B cell (primary cell): ENCODE results near the gene SUSD3. TPM values are rescaled to one million over a fixed set of nuclear protein-coding genes. Genes with fewer than 3 reads are reported as not detected.

Source experiments
- ATAC-seq: fragments of 200-7000 bp; cut with Tn5 transposase; one replicate; pipeline ENCODE4 v1.10.0; 2021; ENCODE audit warnings: low read depth, mild to moderate bottlenecking, moderate number of reproducible peaks, moderate library complexity
- CTCF ChIA-PET: fragments of 350-600 bp; sonication (Branson Sonifier 250); formaldehyde crosslinking; loops from one replicate; lab custom pipeline; 2021; ENCODE audit warnings: antibody characterized with exemption, inconsistent platforms; lab: Charles Lee
- POLR2A ChIA-PET: fragments of 350-600 bp; sonication (Branson Sonifier 250); formaldehyde crosslinking; loops from one replicate; lab custom pipeline; 2021; ENCODE audit warnings: antibody characterized with exemption; lab: Charles Lee
- DNase-seq: peaks from one replicate; pipeline ENCODE4 v3.0.0; 2013
- H2AFZ ChIP-seq: 2 replicates; pipeline ENCODE4 v1.6.1; 2012; ENCODE audit warnings: mild to moderate bottlenecking, low read depth, low read length; ENCODE audit not compliant: insufficient read depth, poor library complexity, severe bottlenecking
- H3K27ac ChIP-seq, 2 donors: 1 replicate in 1 of 2; 2 replicates in 1 of 2; pipeline ENCODE4 v1.5.1; 2012 to 2013; ENCODE audit warnings: low read length in 2 of 2, mild to moderate bottlenecking in 2 of 2, moderate library complexity in 1 of 2
- H3K27me3 ChIP-seq, 4 experiments: fragments of 200-600 bp in 1 of 4; sonication (generic) in 1 of 4; replicated peaks in 1 of 4; 1 replicate in 2 of 4; 2 replicates in 2 of 4; pipeline versions ENCODE4 v1.6.1 to v1.7.0; 2013 to 2016; ENCODE audit warnings: low read length in 3 of 4, mild to moderate bottlenecking in 2 of 4, mixed read lengths in 1 of 4, moderate library complexity in 1 of 4; ENCODE audit not compliant: insufficient read depth in 4 of 4, control insufficient read depth in 3 of 4; ENCODE audit errors: control extremely low read depth in 1 of 4
- H3K36me3 ChIP-seq, 2 experiments: replicated peaks in 1 of 2; 1 replicate in 1 of 2; 2 replicates in 1 of 2; pipeline versions ENCODE4 v1.6.1 to v1.7.1; 2013; ENCODE audit warnings: low read length in 1 of 2; ENCODE audit not compliant: insufficient read depth in 2 of 2, control insufficient read depth in 1 of 2; ENCODE audit errors: control extremely low read depth in 1 of 2, extremely low read depth in 1 of 2
- H3K4me1 ChIP-seq, 2 donors: fragments of 200-600 bp in 1 of 2; sonication (generic) in 1 of 2; 1 replicate in 1 of 2; 2 replicates in 1 of 2; pipeline versions ENCODE4 v1.5.1 to v1.6.1; 2013 to 2017; ENCODE audit warnings: low read length in 2 of 2; ENCODE audit not compliant: control insufficient read depth in 2 of 2, insufficient read depth in 2 of 2
- H3K4me2 ChIP-seq: replicated peaks from 2 replicates; pipeline ENCODE3; 2012; ENCODE audit warnings: mild to moderate bottlenecking, low read depth, low read length; ENCODE audit not compliant: poor library complexity, severe bottlenecking
- H3K4me3 ChIP-seq, 5 experiments: fragments of 200-600 bp in 1 of 5; sonication (generic) in 1 of 5; 1 replicate in 3 of 5; 2 replicates in 2 of 5; pipeline versions ENCODE4 v1.5.1 to v1.7.0; 2011 to 2016; ENCODE audit warnings: low read length in 4 of 5, mild to moderate bottlenecking in 4 of 5, low read depth in 2 of 5, control low read depth in 1 of 5, moderate library complexity in 1 of 5; ENCODE audit not compliant: insufficient read depth in 1 of 5; ENCODE audit errors: control extremely low read depth in 1 of 5, extremely low read depth in 1 of 5
- H3K79me2 ChIP-seq: fragments of 200-600 bp; sonication (generic); one replicate; pipeline ENCODE4 v1.6.0; 2016; ENCODE audit warnings: low read length; ENCODE audit not compliant: control insufficient read depth, insufficient read depth
- H3K9ac ChIP-seq: fragments of 200-600 bp; sonication (generic); 2 replicates; pipeline ENCODE4 v1.6.1; 2017; ENCODE audit warnings: mild to moderate bottlenecking, low read length, moderate library complexity
- H3K9me3 ChIP-seq, 3 donors: one replicate each; pipeline versions ENCODE4 v1.6.1 to v1.7.1; 2013; ENCODE audit warnings: low read length in 2 of 3; ENCODE audit not compliant: control insufficient read depth in 2 of 3, insufficient read depth in 1 of 3; ENCODE audit errors: control extremely low read depth in 1 of 3
- H4K20me1 ChIP-seq: 2 replicates; pipeline ENCODE4 v1.6.0; 2012; ENCODE audit warnings: mild to moderate bottlenecking, low read length; ENCODE audit not compliant: insufficient read depth, control insufficient read depth, poor library complexity, severe bottlenecking
- H3K27ac Mint-ChIP-seq: one replicate; pipeline ENCODE4 v1.8.0; 2021; ENCODE audit warnings: mixed read lengths
- H3K27me3 Mint-ChIP-seq: one replicate; pipeline ENCODE4 v1.8.0; 2021; ENCODE audit warnings: mixed read lengths
- H3K4me1 Mint-ChIP-seq: one replicate; pipeline ENCODE4 v1.8.0; 2021; ENCODE audit warnings: mixed read lengths
- H3K4me3 Mint-ChIP-seq: one replicate; pipeline ENCODE4 v1.8.0; 2021; ENCODE audit warnings: mixed read lengths
- H3K9me3 Mint-ChIP-seq: one replicate; pipeline ENCODE4 v1.8.0; 2022; ENCODE audit warnings: mixed read lengths; ENCODE audit not compliant: insufficient read depth
- EZH2 ChIP-seq: IDR thresholded peaks from 2 replicates; pipeline ENCODE4 v1.6.1; 2012; ENCODE audit warnings: borderline replicate concordance, low read depth, mild to moderate bottlenecking, moderate library complexity, low read length; ENCODE audit not compliant: insufficient read depth, poor library complexity, severe bottlenecking
- WGBS: methylation state at CpG from one replicate; pipeline ENCODE4 v1.1.5; 2013; ENCODE audit warnings: missing lambda C conversion rate; ENCODE audit not compliant: insufficient coverage; 5-methylcytosine and 5-hydroxymethylcytosine counted together
- intact Hi-C: fragments of 100-400 bp; cut with micrococcal nuclease; formaldehyde crosslinking; loops from one replicate; pipeline ENCODE4 v1.10.0; 2022
- polyA plus RNA-seq: library from polyadenylated mRNA; depleted of rRNA; stranded (reverse); fragments of >200 nt; gene quantifications from 2 replicates; pipeline ENCODE4 v1.2.3, GENCODE V29; 2012
- total RNA-seq, 2 donors: library from RNA; stranded (reverse); fragments of 120-200 nt in 1 of 2; gene quantifications; 1 replicate in 1 of 2; 2 replicates in 1 of 2; pipeline versions ENCODE4 v1.2.3 to v1.2.4, GENCODE V29; 2013 to 2022
- TF ChIP-seq, protein P1 (sequence below): fragments of 200-600 bp; IDR thresholded peaks from one replicate; pipeline ENCODE4 v1.8.0; 2022; ENCODE audit warnings: antibody characterized with exemption, mild to moderate bottlenecking

The SUSD3 gene
- total and polyA plus RNA-seq, 2 donors (not counting 1 experiment from before 2014, with no cell fraction given): 41.0 to 85.0 TPM

DNA sequence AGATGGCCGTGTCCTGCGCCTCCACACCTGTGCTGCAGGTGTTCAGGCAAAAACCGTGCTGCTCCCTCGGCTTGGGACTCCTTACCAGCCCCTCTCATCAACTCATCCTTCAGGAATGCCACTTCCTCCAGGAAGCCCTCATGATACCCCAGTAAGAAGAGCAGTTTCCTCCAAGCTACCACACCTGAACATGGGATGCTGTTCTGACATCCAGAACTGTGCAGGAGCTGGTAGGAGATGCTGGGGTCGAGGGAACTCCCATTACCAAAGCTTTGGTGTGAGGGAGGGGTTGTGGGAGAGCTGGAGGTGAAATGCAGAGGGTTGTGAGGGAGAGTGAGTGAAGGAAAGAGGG is 56.5 kb downstream of the SUSD3 start:
- Histone ChIP-seq H3K36me3 (peaks cover 0 to 9% of the 10 kb centered on the region in 2 experiments), H3K79me2 (no peaks in the 10 kb centered on the region), H2AFZ (no peak overlapping the region), H4K20me1 (peaks cover 5% of the 10 kb centered on the region), H3K27ac (no peak overlapping the region), H3K4me1 (peaks cover 23 to 27% of the 10 kb centered on the region in 2 donors), H3K9ac (no peak overlapping the region), H3K4me2 (no peak overlapping the region), H3K9me3 (no peaks in the 10 kb centered on the region), H3K27me3 (no peaks in the 10 kb centered on the region), H3K4me3 (no peak overlapping the region)
- TF ChIP-seq EZH2: no peak
- TF ChIP-seq, protein P1, sequence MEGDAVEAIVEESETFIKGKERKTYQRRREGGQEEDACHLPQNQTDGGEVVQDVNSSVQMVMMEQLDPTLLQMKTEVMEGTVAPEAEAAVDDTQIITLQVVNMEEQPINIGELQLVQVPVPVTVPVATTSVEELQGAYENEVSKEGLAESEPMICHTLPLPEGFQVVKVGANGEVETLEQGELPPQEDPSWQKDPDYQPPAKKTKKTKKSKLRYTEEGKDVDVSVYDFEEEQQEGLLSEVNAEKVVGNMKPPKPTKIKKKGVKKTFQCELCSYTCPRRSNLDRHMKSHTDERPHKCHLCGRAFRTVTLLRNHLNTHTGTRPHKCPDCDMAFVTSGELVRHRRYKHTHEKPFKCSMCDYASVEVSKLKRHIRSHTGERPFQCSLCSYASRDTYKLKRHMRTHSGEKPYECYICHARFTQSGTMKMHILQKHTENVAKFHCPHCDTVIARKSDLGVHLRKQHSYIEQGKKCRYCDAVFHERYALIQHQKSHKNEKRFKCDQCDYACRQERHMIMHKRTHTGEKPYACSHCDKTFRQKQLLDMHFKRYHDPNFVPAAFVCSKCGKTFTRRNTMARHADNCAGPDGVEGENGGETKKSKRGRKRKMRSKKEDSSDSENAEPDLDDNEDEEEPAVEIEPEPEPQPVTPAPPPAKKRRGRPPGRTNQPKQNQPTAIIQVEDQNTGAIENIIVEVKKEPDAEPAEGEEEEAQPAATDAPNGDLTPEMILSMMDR: no peak
- Mint-ChIP-seq H3K27me3 (no peaks in the 10 kb centered on the region), H3K4me1 (peaks cover 26% of the 10 kb centered on the region), H3K9me3 (no peaks in the 10 kb centered on the region), H3K27ac (no peak overlapping the region), H3K4me3 (no peak overlapping the region)
- ChIA-PET POLR2A (interaction anchor here (0.6 kb wide), 1 partner anchor 64 kb away, joined by 6 read pairs; no protein-coding TSS in a partner anchor), CTCF (no interaction called here)
- intact Hi-C loops: no loop called here
- DNase-seq: no peak
- 83% methylated on average over 4 of the region's 5 CpGs for WGBS
- no peak for ATAC-seq

DNA sequence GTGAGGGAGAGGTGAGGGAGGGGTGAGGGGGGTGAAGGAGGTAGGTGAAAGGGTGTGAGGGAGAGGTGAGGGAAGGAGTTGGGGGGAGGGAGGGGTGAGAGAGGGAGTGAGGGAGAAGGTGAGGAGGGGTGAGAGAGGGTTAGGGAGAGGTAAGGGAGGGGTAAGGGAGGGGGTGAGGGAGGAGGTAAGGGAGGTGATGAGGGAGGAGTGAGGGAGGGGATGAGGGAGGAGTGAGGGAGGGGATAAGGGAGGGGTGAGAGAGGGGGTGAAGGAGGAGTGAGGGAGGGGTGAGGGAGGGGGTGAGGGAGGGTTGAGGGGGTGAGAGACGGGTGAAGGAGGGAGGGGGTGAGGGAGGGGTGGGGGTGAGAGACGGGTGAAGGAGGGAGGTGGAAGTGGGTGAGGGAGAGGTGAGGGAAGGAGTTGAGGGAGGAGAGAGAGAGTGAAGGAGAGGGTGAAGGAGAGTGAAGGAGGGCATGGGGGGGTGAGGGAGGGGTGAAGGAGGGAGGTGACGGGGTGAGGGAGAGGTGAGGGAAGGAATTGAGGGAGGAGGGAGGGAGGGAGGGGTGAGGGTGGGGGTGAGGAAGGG is 57.1 kb downstream of the SUSD3 start:
- Histone ChIP-seq H3K4me3 (no peak overlapping the region), H3K4me1 (peaks cover 25 to 29% of the 10 kb centered on the region in 2 donors), H3K36me3 (peaks cover 0 to 9% of the 10 kb centered on the region in 2 experiments), H2AFZ (no peak overlapping the region), H3K9ac (no peak overlapping the region), H3K4me2 (no peak overlapping the region), H3K27me3 (no peaks in the 10 kb centered on the region), H3K9me3 (no peaks in the 10 kb centered on the region), H3K79me2 (no peaks in the 10 kb centered on the region), H4K20me1 (peaks cover 2% of the 10 kb centered on the region), H3K27ac (no peak overlapping the region)
- intact Hi-C loops: no loop called here
- no peak for ATAC-seq
- 43% methylated on average over 2 of the region's 3 CpGs for WGBS
- no peak overlapping the region for H3K4me3 Mint-ChIP-seq
- DNase-seq: no peak
- ChIA-PET POLR2A (no interaction called here), CTCF (no interaction called here)
- H3K4me1 Mint-ChIP-seq: peaks cover 27% of the 10 kb centered on the region
- no peaks in the 10 kb centered on the region for H3K9me3 Mint-ChIP-seq
- H3K27me3 Mint-ChIP-seq: no peaks in the 10 kb centered on the region
- H3K27ac Mint-ChIP-seq: no peak overlapping the region
- TF ChIP-seq EZH2: no peak
- TF ChIP-seq, protein P1: no peak
